Neuronal stem cell (in vitro differentiated cells): ENCODE data around the gene CIRBP.

Experiments used
- DNase-seq: peaks from one replicate; pipeline ENCODE4 v3.0.0-alpha.2; 2013; ENCODE audit warnings: low spot score
- H2AFZ ChIP-seq: one replicate; pipeline ENCODE4 v1.6.1; 2013; ENCODE audit warnings: mild to moderate bottlenecking, low read length, inconsistent platforms
- H2AK5ac ChIP-seq: 2 replicates; pipeline ENCODE4 v1.6.1; 2013; ENCODE audit warnings: low read depth, mild to moderate bottlenecking, inconsistent platforms, low read length, moderate library complexity, mixed read lengths
- H2BK120ac ChIP-seq: 2 replicates; pipeline ENCODE4 v1.6.1; 2013; ENCODE audit warnings: low read depth, mild to moderate bottlenecking, inconsistent platforms, low read length, moderate library complexity, mixed read lengths
- H2BK12ac ChIP-seq: one replicate; pipeline ENCODE4 v1.6.1; 2013; ENCODE audit warnings: low read length, inconsistent platforms
- H2BK15ac ChIP-seq: 2 replicates; pipeline ENCODE4 v1.6.1; 2013; ENCODE audit warnings: mild to moderate bottlenecking, low read length, inconsistent platforms, mixed read lengths
- H2BK5ac ChIP-seq: one replicate; pipeline ENCODE4 v1.6.1; 2013; ENCODE audit warnings: inconsistent platforms, mild to moderate bottlenecking, low read length, moderate library complexity
- H3K14ac ChIP-seq: one replicate; pipeline ENCODE4 v1.6.1; 2013; ENCODE audit warnings: low read length, inconsistent platforms
- H3K18ac ChIP-seq: 2 replicates; pipeline ENCODE4 v1.6.1; 2013; ENCODE audit warnings: low read length, inconsistent platforms
- H3K23ac ChIP-seq: 2 replicates; pipeline ENCODE4 v1.6.1; 2013; ENCODE audit warnings: low read depth, mild to moderate bottlenecking, mixed read lengths, low read length, inconsistent platforms; ENCODE audit not compliant: poor library complexity
- H3K27ac ChIP-seq: replicated peaks from 3 replicates; pipeline ENCODE4 v1.5.1; 2013; ENCODE audit warnings: low read length, inconsistent platforms
- H3K27me3 ChIP-seq, 3 experiments: 2 replicates each; pipeline ENCODE4 v1.6.1; 2013; ENCODE audit warnings: low read length in 3 of 3, mild to moderate bottlenecking in 2 of 3, inconsistent platforms in 1 of 3, low read depth in 1 of 3, mixed read lengths in 1 of 3, moderate library complexity in 1 of 3; ENCODE audit not compliant: control insufficient read depth in 3 of 3, insufficient read depth in 3 of 3
- H3K36me3 ChIP-seq, 2 donors: replicated peaks in 1 of 2; 2 replicates each; pipeline ENCODE4 v1.6.1; 2013; ENCODE audit warnings: low read length in 2 of 2; ENCODE audit not compliant: control insufficient read depth in 2 of 2, insufficient read depth in 2 of 2
- H3K4ac ChIP-seq: 2 replicates; pipeline ENCODE4 v1.6.1; 2013; ENCODE audit warnings: inconsistent platforms, mild to moderate bottlenecking, low read length, moderate library complexity
- H3K4me1 ChIP-seq, 2 donors: 1 replicate in 1 of 2; 2 replicates in 1 of 2; pipeline ENCODE4 v1.6.1; 2013; ENCODE audit warnings: low read length in 2 of 2, low read depth in 1 of 2; ENCODE audit not compliant: control insufficient read depth in 2 of 2, insufficient read depth in 1 of 2
- H3K4me2 ChIP-seq: one replicate; pipeline ENCODE4 v1.6.1; 2013; ENCODE audit warnings: mild to moderate bottlenecking, low read length, inconsistent platforms; ENCODE audit not compliant: insufficient read depth, poor library complexity, severe bottlenecking
- H3K4me3 ChIP-seq, 2 donors: 2 replicates each; pipeline ENCODE4 v1.5.1; 2013; ENCODE audit warnings: low read length in 2 of 2, mild to moderate bottlenecking in 2 of 2, inconsistent platforms in 1 of 2, moderate library complexity in 1 of 2
- H3K79me1 ChIP-seq: one replicate; pipeline ENCODE4 v1.6.1; 2013; ENCODE audit warnings: low read depth, mild to moderate bottlenecking, inconsistent platforms, low read length, moderate library complexity
- H3K9ac ChIP-seq: one replicate; pipeline ENCODE4 v1.6.1; 2013; ENCODE audit warnings: mild to moderate bottlenecking, low read depth, low read length, inconsistent platforms; ENCODE audit not compliant: poor library complexity
- H3K9me3 ChIP-seq, 2 donors: replicated peaks in 1 of 2; 2 replicates each; pipeline versions ENCODE3 to v1.6.1; 2013; ENCODE audit warnings: low read length in 2 of 2, mild to moderate bottlenecking in 2 of 2, inconsistent platforms in 1 of 2, low read depth in 1 of 2, mixed read lengths in 1 of 2, moderate library complexity in 1 of 2; ENCODE audit not compliant: control insufficient read depth in 2 of 2, insufficient read depth in 1 of 2
- H4K8ac ChIP-seq: one replicate; pipeline ENCODE4 v1.6.1; 2013; ENCODE audit warnings: low read depth, mild to moderate bottlenecking, inconsistent platforms, low read length, moderate library complexity
- H4K91ac ChIP-seq: one replicate; pipeline ENCODE4 v1.6.1; 2013; ENCODE audit warnings: low read length, low read depth, mild to moderate bottlenecking, inconsistent platforms; ENCODE audit not compliant: poor library complexity
- WGBS, 2 donors: extraction: QIAGEN DNeasy Blood & Tissue Kit; methylation state at CpG; one replicate each; pipeline ENCODE4 v1.1.7; 2013; ENCODE audit warnings: missing lambda C conversion rate in 2 of 2, mixed read lengths in 1 of 2; ENCODE audit not compliant: insufficient read length in 2 of 2, insufficient replicate concordance in 1 of 2; ENCODE audit errors: extremely low coverage in 2 of 2; 5-methylcytosine and 5-hydroxymethylcytosine counted together

Gene CIRBP

GRCh38 chr19:1249990-1250436 lies 19.1 kb upstream of the CIRBP start:
- peak overlapping the region; percentile 98 for H3K18ac ChIP-seq
- H2AFZ ChIP-seq, result no peak overlapping the region
- no peak for DNase-seq
- H3K9me3 ChIP-seq, result no peaks in the 10 kb centered on the region
- H3K4me3 ChIP-seq, result peak overlapping the region; percentile 98 to 99
- H2BK5ac ChIP-seq, result peak overlapping the region; percentile 99
- H3K9ac ChIP-seq, result peak overlapping the region; percentile 97
- H3K23ac ChIP-seq, result peak overlapping the region; percentile 100
- peaks cover 28 to 39% of the 10 kb centered on the region in 2 donors for H3K36me3 ChIP-seq
- peak overlapping the region; percentile 85 for H3K27ac ChIP-seq
- peak overlapping the region; percentile 49 for H3K4me2 ChIP-seq
- no peaks in the 10 kb centered on the region for H3K27me3 ChIP-seq
- H3K4me1 ChIP-seq, result peaks cover 13 to 35% of the 10 kb centered on the region in 2 donors
- no peak overlapping the region for H4K91ac ChIP-seq
- no peak overlapping the region for H2BK120ac ChIP-seq
- no CpG with 5 or more reads among the region's 67 CpGs for WGBS, 2 donors
- H2BK15ac ChIP-seq, result no peak overlapping the region
- peaks cover 26% of the 10 kb centered on the region for H3K79me1 ChIP-seq
- H3K14ac ChIP-seq, result peak overlapping the region; percentile 14
- peak overlapping the region; percentile 53 for H3K4ac ChIP-seq
- H4K8ac ChIP-seq, result no peak overlapping the region
- H2AK5ac ChIP-seq, result peak overlapping the region; percentile 92
- H2BK12ac ChIP-seq, result no peak overlapping the region

DNA sequence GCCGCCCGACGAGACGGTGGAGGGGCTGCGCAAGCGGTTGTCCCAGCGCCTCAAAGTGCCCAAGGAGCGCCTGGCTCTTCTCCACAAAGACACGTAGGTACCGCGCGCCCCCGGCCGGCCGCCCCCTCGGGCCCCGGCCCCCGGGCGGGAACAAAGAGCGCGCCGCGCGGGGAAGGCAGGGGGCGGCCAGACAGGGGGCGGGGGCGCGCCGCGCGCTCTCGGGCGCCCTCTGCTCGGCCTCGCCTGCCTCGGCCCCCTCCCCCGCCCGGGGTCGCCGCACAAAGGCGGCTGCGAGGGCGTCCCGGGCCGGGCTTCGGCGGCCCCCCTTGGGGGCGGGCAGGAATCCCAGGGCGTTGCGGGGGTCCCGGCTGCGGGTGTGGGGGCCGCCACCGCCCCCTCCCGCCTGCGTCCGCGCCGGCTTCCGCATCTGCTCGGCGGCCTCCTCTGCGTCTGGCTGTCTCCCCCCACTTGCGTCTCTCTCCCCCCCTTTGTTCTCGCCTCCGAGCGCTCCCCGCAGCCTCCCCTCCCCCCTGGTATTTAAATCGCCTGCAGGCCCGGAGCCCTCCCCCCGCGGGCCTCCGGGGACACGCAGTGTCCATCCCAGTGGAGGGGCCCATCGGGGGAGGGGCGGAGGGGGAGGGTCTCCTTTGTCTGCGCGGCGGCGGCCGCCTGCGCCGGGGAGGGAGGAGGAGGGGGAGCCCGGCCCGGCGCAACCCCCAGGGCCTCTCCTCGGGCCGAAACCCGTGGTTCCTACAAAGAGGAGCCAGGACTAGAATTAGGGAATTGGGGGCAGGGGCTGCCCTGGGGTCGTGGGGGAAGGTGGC lies 18.5 kb upstream of the CIRBP start:
- H3K27me3 ChIP-seq, result no peaks in the 10 kb centered on the region
- H3K27ac ChIP-seq, result peak overlapping the region; percentile 85
- H3K4me1 ChIP-seq, result peaks cover 13 to 33% of the 10 kb centered on the region in 2 donors
- H3K79me1 ChIP-seq, result peaks cover 32% of the 10 kb centered on the region
- peak overlapping the region; percentile 98 to 99 for H3K4me3 ChIP-seq
- H2AFZ ChIP-seq, result peak overlapping the region; percentile 35
- peak overlapping the region; percentile 87 for H3K4me2 ChIP-seq
- DNase-seq, result peak; percentile 93
- peak overlapping the region; percentile 92 for H3K23ac ChIP-seq
- H4K91ac ChIP-seq, result peak overlapping the region; percentile 85
- peak overlapping the region; percentile 98 for H3K18ac ChIP-seq
- H3K14ac ChIP-seq, result peak overlapping the region; percentile 38
- no CpG with 5 or more reads among the region's 90 CpGs for WGBS, 2 donors
- H4K8ac ChIP-seq, result no peak overlapping the region
- peak overlapping the region; percentile 37 for H3K4ac ChIP-seq
- peak overlapping the region; percentile 99 for H2BK5ac ChIP-seq
- peak overlapping the region; percentile 100 for H2AK5ac ChIP-seq
- H3K9me3 ChIP-seq, result no peaks in the 10 kb centered on the region
- H3K36me3 ChIP-seq, result peaks cover 34 to 45% of the 10 kb centered on the region in 2 donors
- H2BK120ac ChIP-seq, result peak overlapping the region; percentile 76
- H3K9ac ChIP-seq, result peak overlapping the region; percentile 97
- peak overlapping the region; percentile 99 for H2BK15ac ChIP-seq
- no peak overlapping the region for H2BK12ac ChIP-seq

GRCh38 chr19:1251330-1252220 lies 17.6 kb upstream of the CIRBP start:
- H3K9me3 ChIP-seq, result no peaks in the 10 kb centered on the region
- peak overlapping the region; percentile 95 for H3K9ac ChIP-seq
- no peak overlapping the region for H4K8ac ChIP-seq
- no peak overlapping the region for H2AFZ ChIP-seq
- peak overlapping the region; percentile 95 for H3K4ac ChIP-seq
- peak overlapping the region; percentile 99 for H2BK5ac ChIP-seq
- H3K27me3 ChIP-seq, result no peaks in the 10 kb centered on the region
- H4K91ac ChIP-seq, result peak overlapping the region; percentile 85
- H3K18ac ChIP-seq, result peak overlapping the region; percentile 98
- H3K4me1 ChIP-seq, result peaks cover 6 to 27% of the 10 kb centered on the region in 2 donors
- H3K27ac ChIP-seq, result peak overlapping the region; percentile 83
- no CpG with 5 or more reads among the region's 41 CpGs for WGBS, 2 donors
- peak overlapping the region; percentile 100 for H2AK5ac ChIP-seq
- peak overlapping the region; percentile 76 for H2BK120ac ChIP-seq
- no peak for DNase-seq
- peak overlapping the region; percentile 99 for H2BK15ac ChIP-seq
- H3K36me3 ChIP-seq, result peaks cover 41 to 53% of the 10 kb centered on the region in 2 donors
- peak overlapping the region; percentile 98 to 99 for H3K4me3 ChIP-seq
- H3K14ac ChIP-seq, result peak overlapping the region; percentile 94
- H3K23ac ChIP-seq, result peak overlapping the region; percentile 92
- H2BK12ac ChIP-seq, result peak overlapping the region; percentile 7
- H3K79me1 ChIP-seq, result peaks cover 33% of the 10 kb centered on the region
- peak overlapping the region; percentile 87 for H3K4me2 ChIP-seq
